GM19467 (cell line): ENCODE measurements around the gene ZSWIM5.
"Not testable (repeated sequence)": the region's sequence is repeated elsewhere in the genome, so short reads cannot be mapped to it uniquely, and the experiment has no call there.

Experiments
- ATAC-seq: cut with Tn5 transposase; IDR thresholded peaks from one replicate; pipeline ENCODE4 v1.9.1; 2021; ENCODE audit warnings: mild to moderate bottlenecking, moderate library complexity; ENCODE audit not compliant: unreplicated experiment

Gene ZSWIM5

DNA sequence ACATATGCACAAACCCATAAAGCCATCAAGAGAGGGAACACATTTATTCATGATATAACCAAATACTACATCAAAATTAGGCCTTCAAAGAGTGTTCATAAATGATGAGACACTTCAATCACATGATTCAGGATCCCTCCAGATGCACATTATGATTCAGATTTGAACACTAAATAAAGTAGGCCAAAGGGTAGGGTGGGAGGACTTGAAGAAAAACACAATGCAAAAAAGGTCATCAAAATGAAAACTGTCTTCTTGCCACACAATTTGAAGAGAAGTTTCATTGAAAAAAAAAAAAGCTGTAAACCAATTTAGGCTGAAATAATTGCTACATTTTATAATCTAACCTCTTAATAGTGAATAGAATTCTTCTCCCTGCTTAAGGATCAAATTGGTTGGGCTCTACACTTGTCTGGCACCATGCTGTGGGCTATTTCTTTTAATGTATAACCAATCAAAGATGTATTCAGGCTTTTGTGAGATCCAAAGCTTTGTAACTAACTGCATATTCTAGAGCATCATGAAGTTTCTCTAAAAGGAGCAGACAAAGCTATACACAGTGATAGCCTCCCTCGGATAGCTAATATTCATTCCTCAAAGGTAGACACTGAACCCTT, 58.1 kb downstream of the ZSWIM5 start:
- ATAC-seq: no peak

DNA sequence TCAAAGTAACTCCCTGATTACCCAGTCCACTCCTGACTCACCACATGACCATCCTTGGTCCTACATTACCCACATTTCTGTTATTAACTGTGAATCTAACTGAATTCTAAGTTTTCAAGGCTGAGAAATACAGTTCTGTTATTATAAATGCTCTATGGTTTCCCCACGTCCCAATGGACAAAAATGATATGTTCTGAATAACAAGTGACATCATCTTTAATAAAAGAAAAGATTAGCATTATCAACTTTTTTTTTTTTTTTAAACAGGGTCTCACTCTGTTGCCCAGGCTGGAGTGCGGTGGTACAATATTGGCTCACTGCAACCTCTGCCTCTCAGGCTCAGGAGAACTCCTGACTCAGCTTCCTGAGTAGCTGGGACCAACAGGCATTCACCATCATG, 59.6 kb downstream of the ZSWIM5 start:
- no peak for ATAC-seq

DNA sequence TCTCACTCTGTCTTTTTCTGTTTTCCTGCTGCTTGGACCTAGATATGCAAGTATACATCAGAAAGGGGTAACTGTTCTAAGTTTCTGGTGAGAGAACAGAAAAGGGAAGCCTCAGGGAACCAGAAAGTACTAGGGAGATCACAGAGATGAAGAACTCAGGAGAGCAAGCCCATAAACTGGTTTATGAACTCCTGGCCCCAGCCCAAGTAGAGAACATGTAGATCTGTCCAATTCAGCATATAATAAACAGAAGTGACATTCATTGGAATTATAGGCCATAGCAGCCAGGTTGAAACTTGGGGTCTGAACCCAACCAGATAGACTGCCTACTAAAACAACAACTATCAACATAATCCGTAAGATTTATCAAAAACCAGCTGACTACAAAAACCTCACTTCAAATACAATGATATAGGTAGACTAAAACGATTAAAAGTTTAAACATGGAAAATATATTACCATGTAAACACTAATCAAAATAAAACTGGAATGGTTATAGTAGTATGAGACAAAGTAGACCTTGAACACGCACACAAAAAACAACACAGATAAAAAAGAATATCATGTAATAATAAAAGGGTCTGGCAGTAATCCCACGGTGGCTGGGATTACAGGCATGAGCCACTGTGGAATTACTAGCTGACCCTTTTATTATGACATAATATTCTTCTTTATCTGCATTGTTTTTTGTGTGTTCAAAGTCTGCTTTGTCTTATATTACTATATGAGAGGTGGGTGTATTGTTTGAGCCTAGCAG, 65.0 kb downstream of the ZSWIM5 start:
- ATAC-seq: no peak

DNA sequence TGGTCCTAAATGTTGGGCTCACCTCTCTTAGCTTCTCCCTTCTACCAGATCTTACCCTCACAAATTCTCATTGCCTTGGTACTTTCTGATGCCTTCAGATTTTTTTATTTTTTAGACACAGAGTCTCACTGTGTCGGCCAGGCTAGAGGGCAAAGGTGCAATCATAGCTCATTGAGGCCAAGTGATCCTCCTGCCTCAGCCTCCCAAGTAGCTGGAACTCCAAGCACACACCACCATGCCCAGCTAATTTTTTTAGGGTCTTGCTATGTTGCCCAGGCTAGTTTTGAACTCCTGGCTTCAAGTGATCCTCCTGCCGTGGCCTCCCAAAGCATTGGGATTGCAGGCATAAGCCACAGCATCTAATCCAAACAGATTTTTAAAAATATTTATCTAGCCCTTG, 69.4 kb downstream of the ZSWIM5 start:
- no peak for ATAC-seq

DNA sequence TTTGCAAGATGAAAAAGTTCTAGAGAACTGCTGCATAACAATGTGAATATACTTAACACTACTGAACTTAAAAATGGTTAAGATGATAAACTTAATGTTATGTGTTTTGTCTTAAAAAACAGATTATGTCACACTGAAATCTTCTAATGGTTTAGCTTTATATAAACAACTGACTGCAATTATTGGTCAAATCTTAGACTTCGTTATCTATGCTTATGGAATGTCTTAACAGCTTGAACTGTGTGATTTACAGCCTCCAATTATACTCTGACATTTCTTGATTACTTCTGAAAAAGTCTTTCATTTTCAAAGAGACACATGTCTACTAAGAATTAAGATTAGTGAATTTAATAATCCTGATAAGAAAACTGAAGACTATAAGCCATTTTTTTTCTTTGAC, 71.1 kb downstream of the ZSWIM5 start:
- no peak for ATAC-seq

DNA sequence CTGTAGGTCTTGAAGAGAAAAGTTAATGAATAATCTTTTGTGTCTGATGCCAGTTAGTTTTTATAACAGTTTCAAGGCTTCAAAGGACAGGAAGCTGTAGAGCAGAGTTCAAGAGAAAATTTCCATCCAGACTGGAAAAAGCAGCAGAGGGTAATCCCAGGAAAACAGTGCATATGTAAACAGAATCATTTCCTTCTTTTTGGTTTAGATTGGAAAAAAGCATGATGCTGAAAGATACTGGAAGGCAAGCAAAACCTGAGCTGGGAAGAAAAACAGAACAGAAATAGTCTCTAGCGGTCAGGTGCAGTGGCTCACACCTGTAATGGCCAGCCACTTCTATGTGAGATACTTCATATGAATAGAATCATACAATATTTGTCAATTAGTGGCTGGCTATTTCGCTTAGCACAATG, 71.9 kb downstream of the ZSWIM5 start:
- no peak for ATAC-seq

DNA sequence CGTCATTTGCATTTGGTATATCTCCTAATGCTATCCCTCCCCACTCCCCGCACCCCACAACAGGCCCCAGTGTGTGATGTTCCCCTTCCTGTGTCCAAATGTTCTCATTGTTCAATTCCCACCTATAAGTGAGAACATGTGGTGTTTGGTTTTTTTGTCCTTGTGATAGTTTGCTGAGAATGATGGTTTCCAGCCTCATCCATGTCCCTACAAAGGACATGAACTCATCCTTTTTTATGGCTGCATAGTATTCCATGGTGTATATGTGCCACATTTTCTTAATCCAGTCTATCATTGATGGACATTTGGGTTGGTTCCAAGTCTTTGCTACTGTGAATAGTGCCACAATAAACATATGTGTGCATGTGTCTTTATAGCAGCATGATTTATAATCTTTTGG, 73.7 kb downstream of the ZSWIM5 start:
- ATAC-seq: not testable (repeated sequence)

DNA sequence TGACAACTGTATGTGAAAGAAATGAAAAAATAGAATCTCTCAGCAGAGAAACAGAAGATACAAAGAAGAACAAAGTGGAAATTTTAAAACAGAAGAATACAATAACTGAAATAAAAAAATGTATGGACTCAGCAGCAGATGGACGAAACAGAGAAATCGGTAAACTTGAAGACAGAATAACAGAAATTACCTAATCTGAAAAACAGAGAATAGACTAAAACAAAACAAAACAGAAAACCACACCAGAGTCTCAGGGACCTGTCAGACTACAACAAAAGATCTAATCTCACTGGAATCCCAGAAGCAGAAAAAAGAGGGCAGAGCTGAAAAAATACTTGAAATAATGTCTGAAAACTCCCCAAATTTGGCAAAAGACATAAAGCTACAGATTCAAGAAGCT, 83.0 kb downstream of the ZSWIM5 start:
- no peak for ATAC-seq

DNA sequence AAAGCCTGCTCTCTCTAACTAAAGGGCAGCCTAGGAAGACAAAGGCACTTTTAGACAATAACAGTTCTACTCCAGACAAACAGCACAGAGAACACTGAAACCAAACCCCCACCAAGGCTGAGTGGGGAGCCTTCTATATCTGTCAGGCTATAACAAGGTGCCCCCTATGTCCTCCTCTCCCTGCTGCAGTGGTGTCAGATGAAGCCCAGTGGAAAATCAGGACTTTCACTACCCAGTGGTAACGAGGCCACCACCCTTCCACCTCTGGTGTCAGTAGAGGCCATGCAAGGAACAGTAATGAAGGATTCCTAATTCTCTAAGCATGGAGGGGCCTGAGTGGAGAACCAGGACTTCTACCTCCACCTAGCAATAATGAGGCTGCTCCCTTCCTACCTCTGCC, 83.7 kb downstream of the ZSWIM5 start:
- no peak for ATAC-seq

DNA sequence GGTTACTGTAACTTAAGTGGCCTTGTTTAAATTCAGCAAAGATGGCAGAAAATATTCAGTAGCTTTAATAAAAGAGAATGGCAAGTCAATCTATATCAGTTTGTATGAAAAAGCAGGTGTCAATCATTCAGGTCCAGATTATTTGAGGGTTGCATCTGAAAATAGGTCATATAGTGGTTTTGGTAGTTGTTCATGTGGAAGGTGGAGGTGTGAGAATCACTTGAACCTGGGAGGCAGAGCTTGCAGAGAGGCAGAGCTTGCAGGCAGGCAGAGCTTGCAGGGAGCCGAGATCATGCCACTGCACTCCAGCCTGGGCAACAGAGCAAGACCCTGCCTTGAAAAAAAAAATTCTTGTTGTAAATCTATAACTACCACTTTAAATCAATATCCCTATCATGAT, 88.6 kb downstream of the ZSWIM5 start:
- no peak for ATAC-seq

DNA sequence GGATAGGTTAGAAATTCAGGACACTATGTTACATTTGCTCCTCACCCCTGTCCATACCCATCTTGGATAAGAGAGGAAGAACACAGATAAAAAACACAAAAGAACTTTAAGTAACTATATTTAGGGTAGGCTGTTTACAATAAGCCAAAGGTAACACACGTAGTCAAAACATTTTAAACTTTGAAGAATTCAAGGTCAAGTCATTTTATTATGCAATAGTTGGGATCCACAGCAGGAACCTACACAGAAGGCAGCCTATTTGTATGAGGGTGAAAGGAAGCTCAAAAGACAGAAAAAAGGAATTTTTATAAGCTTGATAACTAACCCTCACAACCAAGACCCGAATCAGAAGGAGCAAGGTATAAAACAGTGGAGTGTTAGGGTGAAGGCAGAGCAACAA, 89.6 kb downstream of the ZSWIM5 start:
- ATAC-seq: no peak

DNA sequence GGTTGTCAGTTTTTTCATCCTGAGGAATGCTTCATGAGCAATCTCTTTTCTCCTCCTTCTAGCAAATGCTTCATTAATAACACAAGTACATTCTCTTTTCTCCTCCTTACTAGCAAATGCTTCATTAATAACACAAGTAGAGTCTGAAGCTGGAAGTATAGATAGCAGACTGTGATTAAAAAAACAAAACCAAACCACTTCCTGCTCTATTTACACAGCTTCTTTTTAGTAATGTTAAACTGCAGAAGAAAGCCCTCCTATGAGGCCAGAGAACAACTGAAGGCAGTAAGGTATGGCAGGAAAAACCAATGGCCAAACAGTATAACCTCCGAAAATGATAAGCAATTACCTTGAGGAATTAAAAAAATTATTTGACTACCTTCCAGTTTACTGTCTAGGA, 90.1 kb downstream of the ZSWIM5 start:
- no peak for ATAC-seq

DNA sequence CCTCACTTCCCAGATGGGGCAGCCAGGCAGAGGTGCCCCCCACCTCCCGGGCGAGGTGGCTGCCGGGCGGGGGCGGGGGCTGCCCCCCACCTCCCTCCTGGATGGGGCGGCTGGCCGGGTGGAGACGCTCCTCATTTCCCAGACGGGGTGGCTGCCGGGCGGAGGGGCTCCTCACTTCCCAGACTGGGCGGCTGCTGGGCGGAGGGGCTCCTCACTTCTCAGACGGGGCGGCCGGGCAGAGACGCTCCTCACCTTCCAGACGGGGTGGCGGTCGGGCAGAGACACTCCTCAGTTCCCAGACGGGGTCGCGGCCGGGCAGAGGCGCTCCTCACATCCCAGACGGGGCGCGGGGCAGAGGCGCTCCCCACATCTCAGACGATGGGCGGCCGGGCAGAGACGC, 91.2 kb downstream of the ZSWIM5 start:
- ATAC-seq: not testable (repeated sequence)

DNA sequence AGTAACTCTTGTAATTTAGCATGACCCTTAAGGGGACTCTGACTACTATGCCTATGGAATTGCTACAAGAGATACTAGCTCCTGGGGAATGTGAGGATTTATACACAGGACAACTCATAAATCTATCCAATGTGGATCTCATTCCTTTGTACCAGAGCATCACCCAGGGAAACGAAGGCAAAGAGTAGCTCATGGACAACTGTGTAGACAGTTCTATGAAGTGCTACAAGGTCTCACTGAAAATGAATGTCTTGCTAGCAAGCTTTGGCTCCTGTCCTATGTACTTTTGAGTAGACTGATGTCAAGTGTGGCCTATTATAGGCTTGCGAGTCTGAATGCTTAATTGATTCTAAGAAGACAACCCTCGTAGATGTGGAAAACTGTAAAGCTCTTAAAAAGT, 93.7 kb downstream of the ZSWIM5 start:
- no peak for ATAC-seq

DNA sequence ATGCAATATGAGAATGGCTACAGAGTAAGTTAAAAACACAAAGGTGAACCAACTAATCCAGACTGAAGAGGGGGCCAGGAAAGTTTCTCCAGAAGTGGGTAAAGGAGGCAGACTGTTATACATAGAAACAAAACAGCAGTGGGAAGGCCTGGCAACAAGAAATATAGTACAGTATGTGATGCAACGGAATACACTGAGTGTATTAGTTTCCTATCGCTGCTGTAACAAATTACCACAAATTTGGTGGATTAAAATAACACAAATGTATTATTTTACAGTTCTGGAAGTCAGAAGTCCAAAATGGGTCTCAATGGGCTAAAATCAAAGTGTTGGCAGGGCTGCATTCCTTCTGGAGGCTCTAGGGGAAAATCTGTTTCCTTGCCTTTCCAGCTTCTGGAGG, 95.2 kb downstream of the ZSWIM5 start:
- ATAC-seq: no peak

DNA sequence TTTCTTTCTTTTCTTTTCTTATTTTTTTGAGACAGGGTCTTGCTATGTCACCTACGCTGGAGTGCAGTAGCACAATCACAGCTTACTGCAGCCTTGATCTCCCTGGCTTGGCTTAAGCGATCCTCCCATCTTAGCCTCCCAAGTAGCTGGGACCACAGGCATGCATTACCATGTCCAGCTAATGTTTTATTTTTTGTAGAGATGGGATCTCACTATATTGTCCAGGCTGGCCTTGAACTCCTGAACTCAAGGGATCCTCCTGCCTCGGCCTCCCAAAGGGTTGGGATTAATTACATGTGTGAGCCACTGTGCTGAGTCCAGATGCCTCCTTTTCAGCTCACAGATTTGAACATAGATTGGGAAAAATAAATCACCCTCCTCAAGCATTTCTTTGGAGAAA, 98.6 kb downstream of the ZSWIM5 start:
- ATAC-seq: no peak

DNA sequence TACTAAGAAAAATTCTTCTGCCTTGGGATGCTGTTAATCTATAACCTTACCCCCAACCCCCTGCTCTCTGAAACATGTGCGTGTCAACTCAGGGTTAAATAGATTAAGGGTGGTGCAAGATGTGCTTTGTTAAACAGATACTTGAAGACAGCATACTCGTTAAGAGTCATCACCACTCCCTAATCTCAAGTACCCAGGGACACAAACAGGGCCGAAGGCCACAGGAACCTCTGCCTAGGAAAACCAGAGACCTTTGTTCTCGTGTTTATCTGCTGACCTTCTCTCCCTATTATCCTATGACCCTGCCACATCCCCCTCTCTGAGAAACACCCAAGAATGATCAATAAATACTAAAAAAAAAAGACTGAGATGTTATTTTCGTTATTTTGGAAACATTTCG, 99.5 kb downstream of the ZSWIM5 start:
- not testable (repeated sequence) for ATAC-seq

DNA sequence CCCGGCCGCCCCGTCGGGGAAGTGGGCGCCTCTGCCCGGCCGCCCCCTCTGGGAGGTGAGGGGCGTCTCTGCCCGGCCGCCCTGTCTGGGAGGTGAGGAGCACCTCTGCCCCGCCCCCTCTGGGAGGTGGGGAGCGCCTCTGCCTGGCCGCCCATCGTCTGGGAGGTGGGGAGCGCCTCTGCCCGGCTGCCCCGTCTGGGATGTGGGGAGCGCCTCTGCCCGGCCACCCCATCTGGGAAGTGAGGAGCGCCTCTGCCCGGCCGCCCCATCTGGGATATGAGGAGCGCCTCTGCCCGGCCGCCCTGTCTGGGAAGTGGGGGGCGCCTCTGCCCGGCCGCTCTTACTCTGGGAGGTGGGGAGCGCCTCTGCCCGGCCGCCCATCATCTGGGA, 100.3 kb downstream of the ZSWIM5 start:
- not testable (repeated sequence) for ATAC-seq

DNA sequence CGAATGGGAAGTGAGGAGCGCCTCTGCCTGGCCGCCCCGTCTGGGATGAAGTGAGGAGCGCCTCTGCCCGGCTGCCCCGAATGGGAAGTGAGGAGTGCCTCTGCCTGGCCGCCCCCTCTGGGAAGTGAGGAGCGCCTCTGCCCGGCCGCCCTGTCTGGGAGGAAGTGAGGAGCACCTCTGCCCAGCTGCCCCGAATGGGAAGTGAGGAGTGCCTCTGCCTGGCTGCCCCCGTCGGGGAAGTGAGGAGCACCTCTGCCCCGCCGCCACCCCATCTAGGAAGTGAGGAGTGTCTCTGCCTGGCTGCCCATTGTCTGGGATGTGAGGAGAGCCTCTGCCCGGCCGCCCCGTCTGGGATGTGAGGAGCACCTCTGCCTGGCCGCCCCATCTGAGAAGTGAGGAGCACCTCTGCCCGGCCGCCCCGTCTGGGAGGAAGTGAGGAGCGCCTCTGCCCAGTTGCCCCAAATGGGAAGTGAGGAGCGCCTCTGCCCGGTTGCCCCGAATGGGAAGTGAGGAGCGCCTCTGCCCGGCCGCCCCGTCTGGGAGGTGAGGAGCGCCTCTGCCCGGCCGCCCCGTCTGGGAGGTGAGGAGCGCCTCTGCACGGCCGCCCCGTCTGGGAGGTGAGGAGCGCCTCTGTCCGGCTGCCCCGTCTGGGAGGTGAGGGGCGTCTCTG, 100.8 kb downstream of the ZSWIM5 start:
- ATAC-seq: not testable (repeated sequence)

DNA sequence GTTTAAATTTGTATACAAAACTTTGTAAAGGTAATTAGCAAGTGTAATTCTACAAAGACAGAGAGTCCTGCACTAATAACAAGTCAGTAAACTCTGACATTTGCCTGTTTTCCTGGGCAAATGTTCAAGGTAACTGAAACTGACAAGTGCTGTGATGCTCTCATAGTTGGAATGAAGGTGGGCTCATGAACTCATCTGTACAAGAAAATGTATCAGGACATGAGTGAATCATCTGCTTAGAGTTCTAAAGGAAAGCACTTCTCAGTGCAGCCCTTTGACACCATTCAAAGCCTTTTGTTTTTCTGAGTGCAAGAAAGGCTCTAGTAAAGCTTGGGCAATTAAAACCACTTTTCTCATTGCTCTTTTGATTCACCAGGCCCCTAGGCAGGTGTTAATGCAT, 102.9 kb downstream of the ZSWIM5 start:
- ATAC-seq: no peak

DNA sequence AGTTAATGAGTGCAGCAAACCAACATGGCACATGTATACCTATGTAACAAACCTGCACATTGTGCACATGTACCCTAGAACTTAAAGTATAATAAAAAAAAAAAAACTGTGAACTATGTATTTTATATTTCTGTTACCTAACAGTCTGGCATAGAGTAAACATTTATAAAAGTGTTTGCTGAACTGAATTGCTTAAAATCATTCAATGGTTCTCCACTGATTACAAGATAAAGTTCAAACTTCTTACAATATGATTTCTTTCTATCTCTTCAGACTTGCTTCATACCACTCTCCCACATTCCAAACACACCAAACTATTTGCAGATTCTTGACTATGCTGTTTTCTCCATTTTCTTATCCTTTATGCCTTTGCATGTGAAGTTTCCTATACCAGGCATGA, 104.5 kb downstream of the ZSWIM5 start:
- no peak for ATAC-seq

DNA sequence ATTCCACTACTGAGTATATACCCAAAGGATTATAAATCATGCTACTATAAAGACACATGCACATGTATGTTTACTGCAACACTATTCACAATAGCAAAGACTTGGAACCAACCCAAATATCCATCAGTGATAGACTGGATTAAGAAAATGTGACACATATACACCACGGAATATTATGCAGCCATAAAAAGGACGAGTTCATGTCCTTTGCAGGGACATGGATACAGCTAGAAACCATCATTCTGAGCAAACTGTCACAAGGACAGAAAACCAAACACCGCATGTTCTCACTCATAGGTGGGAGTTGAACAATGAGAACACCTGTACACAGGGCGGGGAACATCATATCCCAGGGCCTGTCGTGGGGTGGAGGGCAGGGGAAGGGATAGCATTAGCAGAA, 104.9 kb downstream of the ZSWIM5 start:
- not testable (repeated sequence) for ATAC-seq
